ENCODE data around the gene CDH26.

DNA sequence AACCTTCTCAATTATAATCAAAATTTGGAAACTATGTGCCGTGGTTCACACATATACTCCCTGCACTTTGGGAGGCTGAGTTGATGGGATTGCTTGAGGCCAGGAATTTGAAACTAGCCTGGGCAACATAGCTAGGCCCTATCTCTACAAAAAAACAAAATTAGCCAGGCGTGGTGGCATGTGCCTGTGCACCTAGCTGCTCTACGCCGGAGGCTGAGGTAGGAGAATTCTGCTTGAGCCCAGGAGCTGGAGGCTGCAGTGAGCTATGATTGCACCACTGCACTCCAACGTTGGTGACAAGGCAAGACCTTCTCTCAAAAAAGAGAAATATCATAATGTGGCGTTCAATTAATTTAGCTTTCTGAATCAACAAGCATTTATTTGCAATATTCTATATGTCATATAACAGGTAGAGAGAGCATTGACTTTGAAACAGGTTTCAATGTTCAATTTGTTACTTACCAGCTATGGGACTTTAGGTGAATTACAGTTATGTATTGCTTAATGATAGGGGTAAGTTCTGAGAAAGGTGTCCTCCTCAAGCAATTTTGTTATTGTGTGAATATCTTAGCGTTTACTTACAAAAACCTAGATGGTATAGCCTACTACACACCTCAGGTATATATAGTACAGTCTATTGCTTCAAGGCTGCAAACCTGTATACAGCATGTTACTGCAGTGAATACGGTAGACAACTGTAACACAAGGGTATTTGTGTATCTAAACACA, 22.6 kb upstream of the CDH26 start:
- TF ChIP-seq, protein P1, sequence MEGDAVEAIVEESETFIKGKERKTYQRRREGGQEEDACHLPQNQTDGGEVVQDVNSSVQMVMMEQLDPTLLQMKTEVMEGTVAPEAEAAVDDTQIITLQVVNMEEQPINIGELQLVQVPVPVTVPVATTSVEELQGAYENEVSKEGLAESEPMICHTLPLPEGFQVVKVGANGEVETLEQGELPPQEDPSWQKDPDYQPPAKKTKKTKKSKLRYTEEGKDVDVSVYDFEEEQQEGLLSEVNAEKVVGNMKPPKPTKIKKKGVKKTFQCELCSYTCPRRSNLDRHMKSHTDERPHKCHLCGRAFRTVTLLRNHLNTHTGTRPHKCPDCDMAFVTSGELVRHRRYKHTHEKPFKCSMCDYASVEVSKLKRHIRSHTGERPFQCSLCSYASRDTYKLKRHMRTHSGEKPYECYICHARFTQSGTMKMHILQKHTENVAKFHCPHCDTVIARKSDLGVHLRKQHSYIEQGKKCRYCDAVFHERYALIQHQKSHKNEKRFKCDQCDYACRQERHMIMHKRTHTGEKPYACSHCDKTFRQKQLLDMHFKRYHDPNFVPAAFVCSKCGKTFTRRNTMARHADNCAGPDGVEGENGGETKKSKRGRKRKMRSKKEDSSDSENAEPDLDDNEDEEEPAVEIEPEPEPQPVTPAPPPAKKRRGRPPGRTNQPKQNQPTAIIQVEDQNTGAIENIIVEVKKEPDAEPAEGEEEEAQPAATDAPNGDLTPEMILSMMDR (IDR thresholded peaks at IDR 0.05; ENCODE audit: low read length): no peak
- TF ChIP-seq EZH2 (optimal IDR thresholded peaks at IDR 0.05; ENCODE audit: low read depth, low read length): no peak
- TF ChIP-seq EZH2phosphoT487 (IDR thresholded peaks at IDR 0.05; ENCODE audit: low read length): no peak
